GM19328 (cell line): Measurements from ENCODE around the gene STK11.

Experiments
- ATAC-seq: cut with Tn5 transposase; IDR thresholded peaks from one replicate; pipeline ENCODE4 v1.9.1; 2021; ENCODE audit warnings: mild to moderate bottlenecking, moderate library complexity; ENCODE audit not compliant: unreplicated experiment

Gene STK11

DNA sequence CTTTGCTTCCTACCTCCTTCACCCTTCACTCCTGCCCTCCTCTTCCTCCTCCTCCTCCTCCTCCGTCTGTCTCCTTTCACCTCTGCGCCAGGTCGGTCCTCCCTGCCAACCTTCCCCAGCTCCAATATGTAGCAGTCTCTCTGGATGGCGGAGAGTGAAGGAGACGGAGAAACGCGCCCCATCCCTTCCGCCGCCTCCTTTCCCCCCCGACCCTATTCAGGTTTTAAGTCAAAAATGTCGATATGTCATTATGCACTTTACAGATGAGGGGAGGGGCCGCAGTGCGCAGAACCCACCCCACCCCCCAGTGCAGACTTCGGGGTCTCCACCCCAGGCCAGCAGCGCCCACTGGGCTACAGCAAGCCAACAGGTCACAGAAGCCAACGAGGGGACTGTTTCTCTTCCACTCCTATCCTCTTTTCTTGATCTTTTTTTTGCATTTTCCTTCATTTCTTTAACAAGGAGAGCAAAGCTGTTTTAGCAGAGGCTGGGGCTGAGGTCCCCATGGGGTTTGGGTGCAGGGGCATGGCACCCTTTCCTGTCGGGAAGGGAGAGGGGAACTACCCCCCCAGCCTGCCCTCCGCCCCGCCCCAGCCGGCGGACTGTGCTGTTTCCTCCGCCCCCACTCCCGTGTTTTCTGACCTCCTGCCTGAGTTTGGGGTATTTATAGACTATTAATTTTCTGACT, 52.0 kb downstream of the STK11 start:
- ATAC-seq, result no peak

DNA sequence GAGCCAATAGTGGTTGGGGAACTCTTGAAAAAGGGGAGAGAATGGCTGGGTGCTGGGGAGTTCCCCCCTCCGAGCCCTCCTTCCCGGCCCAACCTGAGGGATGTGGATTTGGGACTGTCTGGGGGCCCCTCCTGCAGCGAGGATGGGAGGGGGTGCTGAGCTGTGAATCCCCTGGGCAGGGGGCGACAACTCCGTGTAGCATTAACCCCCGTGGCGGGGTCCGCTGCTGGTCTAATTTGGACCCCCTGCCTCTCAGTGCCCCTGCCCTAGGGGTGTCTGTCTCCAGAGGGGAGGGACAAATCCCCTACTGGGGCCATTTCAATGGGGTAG, 52.5 kb downstream of the STK11 start:
- ATAC-seq, result no peak

GRCh38 chr19:1258707-1259205, 53.2 kb downstream of the STK11 start:
- no peak for ATAC-seq

- peak; percentile 33 for ATAC-seq
Measured at GRCh38 chr19:1259206-1259875, 53.8 kb downstream of the STK11 start.

- ATAC-seq, result peak; percentile 7
Measured at GRCh38 chr19:1259876-1260748, 54.5 kb downstream of the STK11 start.

DNA sequence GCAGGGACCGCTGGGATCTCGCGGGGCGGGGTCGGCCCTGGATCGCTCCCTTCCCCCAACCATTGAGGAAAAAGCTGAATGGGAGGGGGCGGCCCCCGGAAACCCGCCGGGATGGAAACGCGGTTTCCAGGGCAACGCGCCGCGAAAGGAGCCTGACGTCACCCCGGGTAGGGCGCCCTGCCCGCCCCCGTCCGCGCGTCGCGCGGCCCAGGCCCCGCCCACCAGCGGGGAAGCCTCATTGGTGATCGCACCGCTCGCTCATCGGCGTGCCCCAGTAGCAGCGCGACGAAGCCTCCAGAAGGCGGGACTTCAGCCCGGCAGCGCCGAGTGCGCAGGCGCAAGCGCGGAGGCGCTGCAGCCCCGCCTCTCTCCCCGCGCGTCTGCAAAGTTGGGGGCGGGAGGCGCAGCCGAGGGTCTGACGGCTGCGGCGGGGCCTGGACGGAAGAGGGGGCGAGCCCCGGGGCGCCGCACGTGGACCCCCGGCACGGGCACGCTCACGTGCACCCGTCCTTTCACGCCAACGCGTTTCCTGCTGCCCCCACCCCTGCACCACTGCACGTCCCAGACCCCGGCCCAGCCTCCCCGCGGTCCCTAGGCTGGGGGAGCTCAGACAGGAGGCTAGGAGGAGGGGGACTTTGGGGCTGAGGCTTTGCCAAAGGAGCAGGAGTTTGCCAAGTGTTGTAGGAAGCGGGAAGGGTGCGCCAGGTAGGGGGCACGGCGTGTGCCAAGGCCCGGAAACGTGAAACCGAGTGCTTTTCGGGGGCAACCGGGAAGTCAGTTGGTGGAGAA, 55.4 kb downstream of the STK11 start:
- peak; percentile 58 for ATAC-seq

DNA sequence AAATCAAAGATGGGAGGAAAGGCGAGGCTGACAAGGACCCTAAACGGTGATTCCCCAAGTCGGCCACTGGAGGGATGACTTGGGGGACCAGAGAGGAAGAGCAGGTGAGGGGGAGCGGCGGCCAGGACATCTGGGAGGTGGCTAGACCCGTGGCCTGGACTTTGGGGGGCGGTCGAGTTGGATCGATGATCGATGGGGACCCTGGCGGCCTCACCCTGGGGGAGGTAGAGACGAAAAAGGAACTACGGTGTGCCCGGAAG, 55.9 kb downstream of the STK11 start:
- ATAC-seq, result no peak

DNA sequence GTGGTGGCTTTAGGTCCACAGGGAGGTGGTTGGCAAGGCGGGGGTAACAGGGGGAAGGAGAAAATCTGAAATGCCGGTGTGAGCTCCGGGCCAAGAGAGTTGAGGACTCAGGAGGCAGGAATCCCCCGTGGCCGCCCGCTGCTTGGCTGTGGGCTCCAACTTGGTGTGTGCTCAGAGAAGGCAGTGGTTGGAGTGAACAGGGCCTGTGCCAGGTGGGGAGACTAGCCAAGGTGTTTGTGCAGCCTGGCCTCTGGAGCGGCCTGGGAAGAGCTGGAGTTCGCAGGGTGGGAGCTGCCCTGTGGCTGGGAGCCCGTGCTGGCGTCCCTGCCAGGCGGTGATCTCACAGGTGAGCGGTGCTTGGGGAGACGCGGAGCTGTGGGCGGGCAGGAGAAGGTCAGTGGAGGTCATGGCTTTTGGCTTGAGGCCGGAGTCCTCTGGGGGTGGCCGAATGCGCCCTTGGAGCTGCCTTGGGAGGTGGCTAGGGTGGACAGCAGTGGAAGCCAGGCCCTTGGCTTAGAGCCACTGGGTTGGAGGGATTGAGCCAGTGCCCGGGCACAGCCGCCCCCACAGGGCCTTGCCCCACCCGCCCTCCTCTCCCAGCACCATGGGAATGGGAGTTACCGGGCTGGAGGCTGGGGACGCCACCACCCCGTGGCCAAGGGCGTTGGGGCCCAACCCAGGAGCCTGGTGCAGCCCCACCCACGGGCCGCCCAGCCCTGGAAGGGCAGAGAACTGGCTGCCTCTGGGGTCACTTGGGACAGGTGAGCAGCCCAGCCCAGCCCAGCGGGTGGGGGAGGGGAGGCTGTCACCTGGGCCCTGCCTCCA, 56.4 kb downstream of the STK11 start:
- ATAC-seq, result no peak

DNA sequence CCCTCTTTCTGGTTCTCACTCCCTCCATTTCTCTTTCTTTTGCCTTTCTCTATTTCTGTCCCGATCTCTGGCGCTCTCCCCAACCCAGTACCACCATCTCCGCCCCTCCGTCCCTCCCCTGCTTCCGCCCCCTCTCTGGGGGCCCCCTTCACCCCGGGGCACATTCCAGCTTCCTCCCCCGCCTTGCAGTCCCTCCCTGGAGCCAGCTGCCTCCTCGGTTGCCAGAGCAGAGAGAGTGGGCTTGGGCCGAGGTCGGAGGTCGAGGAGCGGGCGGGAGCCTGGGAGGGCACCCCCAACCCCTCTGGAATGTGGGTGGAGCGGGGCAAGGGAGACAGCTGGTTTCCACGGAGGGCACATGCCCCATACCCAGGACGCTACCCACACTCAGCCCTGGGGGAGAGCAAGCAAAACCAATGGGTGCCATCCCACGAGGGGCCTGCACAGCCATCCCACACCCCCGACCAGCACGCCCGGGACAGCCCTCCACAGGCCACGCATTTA, 57.1 kb downstream of the STK11 start:
- ATAC-seq, result no peak

- no peak for ATAC-seq
Measured at GRCh38 chr19:1263188-1263587, 57.6 kb downstream of the STK11 start.

- no peak for ATAC-seq
Measured at GRCh38 chr19:1264801-1265614, 59.4 kb downstream of the STK11 start.

GRCh38 chr19:1265615-1266128, 60.1 kb downstream of the STK11 start:
- ATAC-seq, result no peak

DNA sequence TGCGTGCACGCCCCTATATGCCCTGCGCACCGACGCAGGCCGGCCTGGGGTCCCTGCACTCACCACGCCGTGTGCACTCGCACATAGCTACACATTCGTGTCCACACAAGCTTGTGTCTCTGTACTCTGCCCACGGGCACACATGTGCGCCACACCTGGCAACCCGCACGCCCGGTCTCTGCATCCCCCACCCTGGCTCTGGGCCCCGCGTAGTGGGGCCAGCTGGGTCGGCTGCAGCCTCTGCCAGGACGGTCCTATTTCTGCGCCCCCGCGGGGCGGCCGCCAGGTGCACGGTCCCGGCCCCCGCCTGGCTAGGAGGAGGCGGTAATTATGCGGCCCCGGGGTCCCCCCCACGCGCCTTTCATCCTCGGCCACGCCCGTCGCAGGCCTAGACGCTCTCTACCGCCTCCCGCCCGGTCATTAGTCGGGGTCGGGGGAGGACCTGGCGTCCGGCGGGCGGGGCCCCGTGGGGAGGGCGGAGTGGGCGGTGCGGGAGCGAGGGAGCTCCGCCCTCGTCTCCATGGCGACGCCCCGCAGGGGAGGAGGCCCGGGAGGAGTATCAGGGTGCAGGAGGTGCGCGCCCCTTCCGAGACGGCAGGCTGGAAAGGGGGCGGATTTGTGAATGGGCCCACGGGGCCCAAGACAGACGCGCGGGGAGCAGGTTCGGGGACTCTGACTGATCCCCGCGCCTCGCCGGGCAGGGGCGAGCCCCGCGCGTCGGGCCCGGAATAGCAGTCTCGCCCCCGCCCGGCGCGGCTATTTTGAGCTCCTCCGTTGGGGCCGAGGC, 60.7 kb downstream of the STK11 start:
- peak; percentile 24 for ATAC-seq

DNA sequence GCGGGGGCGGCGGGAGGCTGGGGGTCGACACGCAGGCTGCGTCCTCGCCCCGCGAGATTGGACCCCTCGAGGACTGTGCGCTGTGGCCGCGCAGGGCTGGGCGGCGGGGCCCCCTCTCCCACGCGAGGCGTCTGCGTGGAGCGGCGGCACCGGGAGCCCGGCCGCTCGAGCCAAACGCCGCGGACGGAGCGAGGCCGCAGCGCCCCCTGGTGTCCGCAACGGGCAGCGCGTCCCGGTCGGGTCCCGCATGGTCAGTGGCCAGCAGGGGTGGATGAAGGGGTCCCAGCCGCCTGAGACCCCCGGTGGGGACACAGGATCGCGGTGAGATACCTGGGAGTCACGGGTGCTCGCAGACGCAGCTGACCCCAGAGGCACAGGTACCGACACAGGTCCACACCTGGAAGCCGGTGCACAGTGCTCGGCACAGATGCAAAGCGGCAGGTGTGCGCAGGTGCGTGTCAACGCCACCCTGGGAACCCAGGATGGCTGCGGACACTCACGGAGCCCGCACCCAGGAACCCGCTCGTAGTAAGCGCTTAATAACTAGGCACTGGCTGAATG, 61.4 kb downstream of the STK11 start:
- ATAC-seq, result peak; percentile 11

GRCh38 chr19:1267477-1268225, 62.1 kb downstream of the STK11 start:
- ATAC-seq, result no peak

DNA sequence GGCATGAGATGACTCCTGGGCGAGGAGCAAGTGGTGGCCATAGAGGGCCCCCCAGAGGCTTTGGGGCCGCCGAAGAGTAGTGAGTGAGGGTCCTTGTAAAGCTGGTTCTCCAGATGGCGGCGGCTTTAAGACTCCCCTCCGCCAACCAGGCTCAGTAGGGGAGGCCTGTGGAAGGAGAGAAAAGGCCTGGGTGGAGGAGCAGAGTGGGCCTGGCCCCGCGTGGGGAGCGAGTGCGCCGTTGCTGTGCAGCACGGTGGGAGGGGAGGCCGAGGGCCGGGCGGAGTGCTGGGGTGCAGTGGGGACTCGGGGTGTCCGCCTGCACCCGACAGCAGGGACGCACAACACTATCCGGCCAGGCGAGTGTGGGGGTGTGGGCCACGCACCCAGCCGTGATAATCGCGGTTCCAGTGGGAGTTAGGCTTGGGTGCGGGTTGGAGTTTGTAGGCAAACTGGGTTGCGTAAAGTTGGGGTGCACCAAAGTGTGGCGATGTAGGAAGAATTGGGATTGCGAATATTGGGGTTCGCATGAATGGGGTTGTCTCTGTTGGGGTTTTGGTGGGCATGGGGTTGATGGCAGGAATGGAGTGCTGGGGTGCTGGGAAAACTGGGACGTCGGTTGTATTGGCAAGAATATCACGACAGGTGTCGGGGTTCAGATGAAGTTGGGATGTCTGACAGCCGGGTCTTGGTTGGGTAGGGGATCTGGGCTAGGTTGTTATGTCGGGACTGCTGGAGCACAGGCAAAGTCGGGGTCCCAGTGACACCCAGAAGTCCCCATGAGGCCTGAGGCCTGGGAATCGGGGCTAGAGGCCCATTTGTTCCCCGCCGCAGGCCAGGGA, 62.9 kb downstream of the STK11 start:
- ATAC-seq, result no peak
